ENCODE data around the gene ICE1. TPM values are rescaled to one million over a fixed set of nuclear protein-coding genes. Genes with fewer than 3 reads are reported as not detected.

The ICE1 gene
- total RNA-seq, 2 experiments from 2014 or later = 37.6 to 39.1 TPM

- CTCF ChIA-PET = no interaction called here
Observed at GRCh38 chr5:5524327-5524726, 101.8 kb downstream of the ICE1 start.

GRCh38 chr5:5531371-5531770 is 108.9 kb downstream of the ICE1 start:
- peaks cover 0 to 11% of the 10 kb centered on the region in 2 experiments for H3K27me3 ChIP-seq (ENCODE audit: control insufficient read depth in 1 of 2, insufficient read depth in 2 of 2, low read length in 2 of 2)
- H3K9me3 ChIP-seq (ENCODE audit: control insufficient read depth in 1 of 2, insufficient read depth in 1 of 2, low read length in 2 of 2) = no peaks in the 10 kb centered on the region
- H3K27me3 Mint-ChIP-seq = peaks cover 39% of the 10 kb centered on the region
- peaks cover 2% of the 10 kb centered on the region for H3K9me3 Mint-ChIP-seq
- no peak overlapping the region for H3K4me3 ChIP-seq (ENCODE audit: low read length)
- ChIA-PET CTCF (no interaction called here), POLR2A (no interaction called here)
- H3K36me3 Mint-ChIP-seq (ENCODE audit: low read depth) = no peaks in the 10 kb centered on the region
- no peaks in the 10 kb centered on the region for H3K4me1 ChIP-seq (ENCODE audit: insufficient read depth, low read length)
- H3K27ac ChIP-seq (ENCODE audit: low read depth in 1 of 2, low read length in 2 of 2) = no peak overlapping the region
- TF ChIP-seq, protein P1, sequence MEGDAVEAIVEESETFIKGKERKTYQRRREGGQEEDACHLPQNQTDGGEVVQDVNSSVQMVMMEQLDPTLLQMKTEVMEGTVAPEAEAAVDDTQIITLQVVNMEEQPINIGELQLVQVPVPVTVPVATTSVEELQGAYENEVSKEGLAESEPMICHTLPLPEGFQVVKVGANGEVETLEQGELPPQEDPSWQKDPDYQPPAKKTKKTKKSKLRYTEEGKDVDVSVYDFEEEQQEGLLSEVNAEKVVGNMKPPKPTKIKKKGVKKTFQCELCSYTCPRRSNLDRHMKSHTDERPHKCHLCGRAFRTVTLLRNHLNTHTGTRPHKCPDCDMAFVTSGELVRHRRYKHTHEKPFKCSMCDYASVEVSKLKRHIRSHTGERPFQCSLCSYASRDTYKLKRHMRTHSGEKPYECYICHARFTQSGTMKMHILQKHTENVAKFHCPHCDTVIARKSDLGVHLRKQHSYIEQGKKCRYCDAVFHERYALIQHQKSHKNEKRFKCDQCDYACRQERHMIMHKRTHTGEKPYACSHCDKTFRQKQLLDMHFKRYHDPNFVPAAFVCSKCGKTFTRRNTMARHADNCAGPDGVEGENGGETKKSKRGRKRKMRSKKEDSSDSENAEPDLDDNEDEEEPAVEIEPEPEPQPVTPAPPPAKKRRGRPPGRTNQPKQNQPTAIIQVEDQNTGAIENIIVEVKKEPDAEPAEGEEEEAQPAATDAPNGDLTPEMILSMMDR (IDR thresholded peaks at IDR 0.05) = no peak
- no peaks in the 10 kb centered on the region for H3K36me3 ChIP-seq (ENCODE audit: insufficient read depth, low read length)
- DNase-seq (no peak), ATAC-seq (ENCODE audit: poor library complexity) (no peak)
- intact Hi-C loops (cut with DNase I, micrococcal nuclease) = no loop called here
- H3K4me3 Mint-ChIP-seq = no peak overlapping the region
- H3K27ac Mint-ChIP-seq = no peak overlapping the region
- H3K4me1 Mint-ChIP-seq (ENCODE audit: low read depth) = no peaks in the 10 kb centered on the region

More at GRCh38 chr5:5524327-5524726, 101.8 kb downstream of the ICE1 start:
- H3K4me1 Mint-ChIP-seq (ENCODE audit: low read depth) = peaks cover 18% of the 10 kb centered on the region
- H3K9me3 Mint-ChIP-seq = peaks cover 6% of the 10 kb centered on the region
- intact Hi-C loops (cut with DNase I, micrococcal nuclease) = no loop called here
- Histone ChIP-seq H3K27me3 (ENCODE audit: control insufficient read depth in 1 of 2, insufficient read depth in 2 of 2, low read length in 2 of 2) (no peaks in the 10 kb centered on the region), H3K4me3 (ENCODE audit: low read length) (no peak overlapping the region), H3K9me3 (ENCODE audit: control insufficient read depth in 1 of 2, insufficient read depth in 1 of 2, low read length in 2 of 2) (no peaks in the 10 kb centered on the region), H3K36me3 (ENCODE audit: insufficient read depth, low read length) (no peaks in the 10 kb centered on the region), H3K4me1 (ENCODE audit: insufficient read depth, low read length) (peaks cover 6% of the 10 kb centered on the region), H3K27ac (ENCODE audit: low read depth in 1 of 2, low read length in 2 of 2) (no peak overlapping the region)
- ATAC-seq (ENCODE audit: poor library complexity) (no peak), DNase-seq (no peak)
- no peaks in the 10 kb centered on the region for H3K36me3 Mint-ChIP-seq (ENCODE audit: low read depth)
- H3K27me3 Mint-ChIP-seq = no peaks in the 10 kb centered on the region
- H3K27ac Mint-ChIP-seq = no peak overlapping the region
- no peak overlapping the region for H3K4me3 Mint-ChIP-seq
- POLR2A ChIA-PET = no interaction called here
- TF ChIP-seq, protein P1 (IDR thresholded peaks at IDR 0.05) = no peak

- peaks cover 45% of the 10 kb centered on the region for H3K27me3 Mint-ChIP-seq
- no peaks in the 10 kb centered on the region for H3K36me3 Mint-ChIP-seq (ENCODE audit: low read depth)
- Histone ChIP-seq H3K27me3 (ENCODE audit: control insufficient read depth in 1 of 2, insufficient read depth in 2 of 2, low read length in 2 of 2) (peaks cover 0 to 11% of the 10 kb centered on the region in 2 experiments), H3K36me3 (ENCODE audit: insufficient read depth, low read length) (no peaks in the 10 kb centered on the region), H3K9me3 (ENCODE audit: control insufficient read depth in 1 of 2, insufficient read depth in 1 of 2, low read length in 2 of 2) (no peaks in the 10 kb centered on the region), H3K4me1 (ENCODE audit: insufficient read depth, low read length) (no peaks in the 10 kb centered on the region), H3K4me3 (ENCODE audit: low read length) (no peak overlapping the region), H3K27ac (ENCODE audit: low read depth in 1 of 2, low read length in 2 of 2) (no peak overlapping the region)
- peaks cover 2% of the 10 kb centered on the region for H3K9me3 Mint-ChIP-seq
- POLR2A ChIA-PET = no interaction called here
- no peak overlapping the region for H3K4me3 Mint-ChIP-seq
- no peak overlapping the region for H3K27ac Mint-ChIP-seq
- ATAC-seq (ENCODE audit: poor library complexity) = no peak
- CTCF ChIA-PET = no interaction called here
- DNase-seq = no peak
- intact Hi-C loops (cut with DNase I, micrococcal nuclease) = no loop called here
- H3K4me1 Mint-ChIP-seq (ENCODE audit: low read depth) = no peaks in the 10 kb centered on the region
- TF ChIP-seq, protein P1 (IDR thresholded peaks at IDR 0.05) = no peak
Observed at GRCh38 chr5:5532306-5533076, 110.0 kb downstream of the ICE1 start.

Measured in CD4-positive, alpha-beta T cell (primary cell).